GM19035 (cell line): ENCODE results near the gene C5orf47.

Source experiments
- ATAC-seq: cut with Tn5 transposase; IDR thresholded peaks from one replicate; pipeline ENCODE4 v1.9.1; 2021; ENCODE audit not compliant: unreplicated experiment

Gene C5orf47

DNA sequence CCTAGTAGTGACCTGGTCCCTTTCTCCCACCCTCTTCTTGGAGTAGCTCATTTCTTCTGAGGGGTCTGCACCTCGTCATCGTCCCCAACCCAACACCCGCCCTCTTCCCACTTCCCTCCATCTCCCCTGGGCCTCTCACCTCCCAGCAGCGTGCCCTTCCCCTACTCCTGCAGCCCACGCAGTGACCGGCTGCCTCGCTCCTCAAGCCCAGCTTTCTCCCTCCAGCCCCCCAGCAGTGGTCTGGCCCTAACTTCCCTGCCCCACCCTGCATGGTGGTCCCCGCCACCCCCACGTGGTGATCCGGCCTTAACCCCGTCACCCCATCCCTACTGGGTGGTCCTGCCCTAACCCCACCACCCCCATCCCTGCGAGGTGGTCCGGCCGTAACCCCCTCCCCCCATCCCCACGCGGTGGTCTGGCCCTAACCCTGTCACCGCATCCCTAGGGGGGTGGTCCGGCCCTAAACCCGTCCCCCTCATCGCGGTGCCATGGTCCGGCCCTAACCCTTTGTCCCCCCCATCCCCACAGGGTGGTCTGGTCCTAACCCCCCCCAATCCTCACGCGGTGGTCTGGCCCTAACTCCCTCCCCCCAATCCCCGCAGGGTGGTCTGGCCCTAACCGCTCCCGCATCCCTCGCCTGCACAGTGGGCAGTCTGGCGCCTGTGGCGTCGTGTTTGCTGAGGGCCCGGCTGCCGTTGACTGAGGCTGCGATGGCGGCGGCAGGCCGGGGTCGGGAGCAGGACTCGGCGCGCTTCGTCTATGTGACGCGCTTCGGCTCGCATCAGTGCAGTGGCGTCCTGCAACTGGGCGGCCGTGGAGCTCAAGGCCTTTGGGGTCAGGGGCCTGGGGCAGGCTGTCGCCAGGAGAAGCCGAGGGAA lies at the start of gene C5orf47:
Gene C5orf47 (plus strand): TSS at position 617 of the 878 bp plus-strand sequence. CDS start 94 bp downstream, at position 711.
- ATAC-seq = no peak

GRCh38 chr5:173940269-173940668 lies 48.7 kb upstream of the C5orf47 start:
- ATAC-seq = no peak

GRCh38 chr5:173941102-173941501 lies 47.9 kb upstream of the C5orf47 start:
- no peak for ATAC-seq

DNA sequence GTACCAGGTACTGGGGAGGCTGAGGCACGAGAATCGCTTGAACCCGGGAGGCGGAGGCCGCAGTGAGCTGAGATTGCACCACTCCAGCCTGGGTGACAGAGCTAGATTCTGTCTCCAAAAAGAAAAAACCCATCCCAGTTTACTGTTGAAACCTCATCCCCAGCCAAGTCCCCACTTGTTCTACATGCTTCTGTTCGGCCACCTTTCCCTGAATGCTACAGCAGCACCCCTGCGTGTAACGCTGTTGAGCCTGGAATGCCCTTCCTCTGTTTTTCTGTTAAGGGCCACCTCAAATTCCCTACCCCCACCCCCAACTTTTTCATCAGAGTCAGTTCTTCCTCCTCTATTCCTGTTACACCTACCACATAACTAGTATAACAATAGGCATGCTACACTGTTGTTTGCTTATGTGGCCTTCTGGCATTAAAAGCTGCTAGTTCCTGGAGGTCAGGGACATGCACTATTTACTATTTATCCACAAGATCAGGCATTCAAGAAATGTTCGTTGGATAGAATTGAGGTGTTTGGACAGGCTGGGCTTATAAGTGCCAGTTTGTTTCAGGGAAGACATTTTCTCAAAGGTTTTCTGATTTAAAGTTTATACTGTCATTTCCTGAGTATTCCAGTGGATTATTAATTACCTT lies 47.1 kb upstream of the C5orf47 start:
- no peak for ATAC-seq

GRCh38 chr5:173944511-173944910 lies 44.5 kb upstream of the C5orf47 start:
- no peak for ATAC-seq

GRCh38 chr5:173945160-173945559 lies 43.8 kb upstream of the C5orf47 start:
- ATAC-seq = no peak

- no peak for ATAC-seq
Measured at GRCh38 chr5:173946323-173946722, 42.6 kb upstream of the C5orf47 start.

DNA sequence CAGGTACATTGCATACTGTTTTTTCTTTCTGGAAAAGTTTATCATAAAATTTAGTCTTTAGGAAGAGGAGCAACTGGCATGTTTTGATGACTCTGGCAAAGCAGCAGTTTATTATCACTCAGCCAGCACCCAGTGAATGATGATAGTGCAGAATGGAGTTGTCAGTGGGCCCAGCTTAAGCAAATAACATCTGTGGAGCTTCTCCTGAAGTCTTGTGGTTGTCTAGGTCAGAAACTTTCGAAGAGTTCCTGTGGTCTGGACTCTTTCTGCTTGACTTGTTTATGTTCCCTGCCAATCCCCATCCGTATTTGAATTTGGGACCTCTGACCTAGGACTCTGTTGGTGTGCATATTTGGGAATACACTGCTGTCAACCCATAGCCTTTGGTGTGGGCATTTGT lies 38.1 kb upstream of the C5orf47 start:
- ATAC-seq = no peak

- ATAC-seq = no peak
Measured at GRCh38 chr5:173953528-173954090, 35.4 kb upstream of the C5orf47 start.

DNA sequence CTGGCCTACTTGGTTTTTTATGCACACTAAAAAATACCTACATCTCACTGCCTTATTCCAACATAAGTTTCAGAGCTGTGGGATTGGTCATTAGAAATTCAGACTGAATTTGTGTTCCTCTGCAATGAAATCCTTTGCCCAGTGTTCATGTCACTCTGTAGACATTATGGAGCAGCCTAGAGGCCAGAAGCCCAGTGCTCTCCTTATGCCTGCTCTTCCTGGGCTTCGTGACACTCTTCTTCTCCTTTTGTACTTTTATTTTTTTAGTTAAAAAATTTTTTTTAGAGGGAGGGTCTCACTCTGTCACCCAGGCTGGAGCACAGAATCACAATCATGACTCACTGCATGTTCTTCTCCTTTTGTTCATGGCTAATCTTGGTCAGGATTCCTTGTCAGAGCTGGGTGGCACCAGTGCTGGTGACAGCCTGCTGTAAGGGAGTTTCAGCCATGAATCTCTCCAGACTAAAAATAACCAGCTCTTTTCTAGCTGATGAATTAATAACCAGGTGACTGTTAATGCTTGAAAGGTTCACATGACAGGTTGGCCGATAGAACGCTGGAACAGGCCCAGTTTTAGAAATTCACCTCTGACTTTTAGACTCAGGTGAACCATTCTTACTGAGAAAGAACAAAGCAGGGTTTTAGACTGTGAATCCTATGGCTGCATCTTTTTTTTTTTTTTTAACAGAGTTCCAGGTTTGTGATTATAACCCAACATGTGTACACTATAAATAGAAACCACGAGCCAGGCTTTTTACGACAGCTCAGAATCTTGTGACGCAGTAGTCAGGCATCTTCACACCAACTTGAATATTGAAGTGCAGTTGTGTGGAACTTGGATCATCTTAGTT lies 34.1 kb upstream of the C5orf47 start:
- ATAC-seq = no peak

GRCh38 chr5:173960986-173961385 lies 28.0 kb upstream of the C5orf47 start:
- no peak for ATAC-seq

DNA sequence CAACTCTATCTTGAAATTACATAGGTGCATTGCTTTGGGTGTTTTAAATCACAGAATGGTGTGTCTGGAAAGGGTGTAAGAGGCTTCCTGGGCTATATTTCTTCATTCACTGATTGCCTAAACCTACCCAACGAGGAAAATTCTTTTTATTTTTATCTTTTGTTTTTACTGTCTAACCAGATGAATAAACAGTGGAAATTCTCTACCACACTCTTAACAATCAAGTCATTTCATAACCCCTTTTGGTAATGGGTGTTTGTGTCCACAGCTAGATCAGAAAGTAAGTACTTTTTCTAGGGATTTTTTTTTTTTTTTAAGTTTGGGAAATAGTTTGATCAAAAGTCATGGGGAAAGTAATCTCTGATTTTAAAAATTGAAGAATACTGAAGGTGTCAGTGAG lies 27.6 kb upstream of the C5orf47 start:
- no peak for ATAC-seq

DNA sequence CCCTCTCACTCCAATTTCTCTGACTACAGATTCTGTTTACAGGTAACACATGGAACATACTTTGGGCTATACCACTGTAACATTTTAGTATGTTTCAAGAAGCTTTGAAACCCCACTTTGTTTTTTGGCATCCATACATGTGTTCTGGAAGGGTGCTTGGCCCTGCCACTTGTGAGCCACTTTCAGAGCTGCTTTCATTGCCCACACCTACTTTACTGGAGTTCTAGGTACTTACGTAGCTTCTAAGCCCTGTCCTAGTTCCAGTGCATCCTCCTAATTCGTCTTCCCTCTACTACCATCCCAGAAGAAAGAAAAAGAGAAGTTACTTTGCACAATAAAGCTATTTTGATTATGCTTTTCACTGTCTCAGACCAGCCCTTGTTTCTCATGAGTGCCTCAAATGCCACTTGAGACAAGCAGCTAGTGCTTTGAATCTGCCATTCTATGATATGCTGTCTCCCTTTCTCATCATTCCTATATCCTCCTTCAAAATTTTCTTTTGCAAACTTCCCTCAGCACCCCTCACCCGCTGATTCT lies 26.5 kb upstream of the C5orf47 start:
- ATAC-seq = no peak

GRCh38 chr5:173963182-173963838 lies 25.7 kb upstream of the C5orf47 start:
- no peak for ATAC-seq

- ATAC-seq = no peak
Measured at GRCh38 chr5:173963867-173964441, 25.0 kb upstream of the C5orf47 start.

DNA sequence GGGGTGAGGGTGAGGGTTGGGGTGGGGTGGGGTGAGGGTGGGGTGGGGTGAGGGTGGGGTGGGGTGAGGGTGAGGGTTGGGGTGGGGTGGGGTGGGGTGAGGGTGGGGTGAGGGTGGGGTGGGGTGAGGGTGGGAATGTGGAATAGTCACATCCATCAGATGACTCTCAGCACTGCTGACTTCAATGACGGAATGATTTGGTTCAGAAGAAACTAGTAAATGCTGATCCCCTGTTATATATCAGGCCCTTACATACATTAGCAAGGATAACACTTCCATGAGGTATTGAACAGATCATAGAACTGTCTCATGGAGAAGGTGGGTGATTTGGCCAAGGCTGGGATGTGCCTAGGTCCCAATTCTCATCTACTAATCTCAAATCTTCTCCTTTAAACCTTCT lies 24.5 kb upstream of the C5orf47 start:
- ATAC-seq = no peak

- no peak for ATAC-seq
Measured at GRCh38 chr5:173967241-173967640, 21.7 kb upstream of the C5orf47 start.

DNA sequence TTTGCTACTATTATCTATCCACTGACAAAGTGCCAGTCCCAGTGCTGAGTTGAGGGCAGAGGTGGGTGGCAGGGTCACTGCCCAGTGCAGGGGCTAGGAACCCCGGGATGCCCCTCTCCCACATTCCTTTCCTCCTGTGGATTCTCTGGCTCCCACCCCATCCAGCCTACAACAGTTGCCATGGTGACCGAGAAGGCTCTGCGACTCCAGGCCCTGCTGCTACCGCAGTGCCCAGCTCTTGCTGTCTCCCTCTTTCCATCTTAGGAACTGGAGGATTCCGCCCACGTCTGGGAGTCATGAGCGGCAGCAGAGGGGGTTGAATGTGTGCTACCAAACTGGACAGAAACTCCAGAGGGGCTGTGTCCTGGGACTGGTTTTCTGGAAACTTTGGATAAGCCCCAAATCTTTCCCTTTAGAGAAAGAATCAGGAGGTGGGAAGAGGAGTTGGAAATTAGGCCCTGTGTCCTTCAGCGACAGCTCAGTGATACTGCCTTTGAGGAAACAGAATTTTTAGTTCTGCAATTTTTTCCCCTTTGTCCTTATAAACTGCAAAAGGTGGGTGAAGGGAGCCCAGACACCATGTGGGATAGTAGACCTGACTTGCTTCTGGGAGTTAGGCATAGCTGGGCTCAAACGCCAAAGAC lies 20.7 kb upstream of the C5orf47 start:
- no peak for ATAC-seq
